Smooth muscle cell (in vitro differentiated cells): ENCODE data around the gene DHH. TPM values are rescaled to one million over a fixed set of nuclear protein-coding genes. Genes with fewer than 3 reads are reported as not detected.

Experiments
- DNase-seq: peaks from one replicate; lab custom pipeline; 2025; ENCODE audit not compliant: unreplicated experiment; lab: John Stamatoyannopoulos, UW
- H2AFZ ChIP-seq: fragments of 200-600 bp; sonication (generic); 2 replicates; pipeline ENCODE4 v1.6.0; 2016; ENCODE audit warnings: antibody characterized with exemption, low read depth, mild to moderate bottlenecking
- H3F3A ChIP-seq: fragments of 200-600 bp; sonication (generic); 2 replicates; pipeline ENCODE4 v1.6.0; 2017; ENCODE audit warnings: antibody characterized with exemption, low read depth
- H3K27ac ChIP-seq: fragments of 200-600 bp; sonication (generic); 2 replicates; pipeline ENCODE4 v1.5.1; 2016; ENCODE audit warnings: low read depth, mild to moderate bottlenecking
- H3K27me3 ChIP-seq: fragments of 200-600 bp; sonication (generic); 2 replicates; pipeline ENCODE4 v1.6.1; 2016; ENCODE audit warnings: low read depth, mild to moderate bottlenecking
- H3K36me3 ChIP-seq: fragments of 200-600 bp; sonication (generic); 2 replicates; pipeline ENCODE4 v1.5.1; 2016; ENCODE audit warnings: low read depth
- H3K4me1 ChIP-seq: fragments of 200-600 bp; sonication (generic); 2 replicates; pipeline ENCODE4 v1.5.1; 2016; ENCODE audit warnings: low read depth
- H3K4me2 ChIP-seq: fragments of 200-600 bp; sonication (generic); 2 replicates; pipeline ENCODE4 v1.6.0; 2016; ENCODE audit warnings: mild to moderate bottlenecking
- H3K4me3 ChIP-seq: fragments of 200-600 bp; sonication (generic); 2 replicates; pipeline ENCODE4 v1.5.1; 2016; ENCODE audit warnings: mild to moderate bottlenecking
- H3K79me2 ChIP-seq: fragments of 200-600 bp; sonication (generic); 2 replicates; pipeline ENCODE4 v1.6.0; 2016; ENCODE audit warnings: low read depth, mild to moderate bottlenecking
- H3K9ac ChIP-seq: fragments of 200-600 bp; sonication (generic); 2 replicates; pipeline ENCODE4 v1.6.0; 2016; ENCODE audit warnings: low read depth
- H3K9me3 ChIP-seq: fragments of 200-600 bp; sonication (generic); replicated peaks from 2 replicates; pipeline ENCODE4 v1.5.1; 2016; ENCODE audit warnings: low read depth
- H4K20me1 ChIP-seq: fragments of 200-600 bp; sonication (generic); 2 replicates; pipeline ENCODE4 v1.6.0; 2016; ENCODE audit warnings: low read depth
- CTCF ChIP-seq: fragments of 200-600 bp; sonication (generic); IDR thresholded peaks from 2 replicates; pipeline ENCODE4 v1.5.1; 2017; ENCODE audit warnings: borderline replicate concordance, mild to moderate bottlenecking, antibody characterized with exemption; ENCODE audit not compliant: insufficient read depth, poor library complexity, severe bottlenecking
- WGBS: methylation state at CpG from one replicate; pipeline ENCODE4 v1.1.7; 2016; ENCODE audit warnings: low lambda C conversion rate; 5-methylcytosine and 5-hydroxymethylcytosine counted together
- polyA plus RNA-seq: library from polyadenylated mRNA; unstranded; fragments of >200 nt; fragmentation: Nextera tagmentation; extraction: Ambion mirVana; gene quantifications from 2 replicates; pipeline ENCODE4 v1.2.1, GENCODE V29; 2016
- total RNA-seq: library from RNA; depleted of rRNA; stranded (reverse); fragments of >200 nt; gene quantifications from 2 replicates; pipeline ENCODE4 v1.2.3, GENCODE V29; 2014

Gene DHH
- total and polyA plus RNA-seq, 2 experiments from 2014 or later: 0.04 TPM; not detected in 1

DNA sequence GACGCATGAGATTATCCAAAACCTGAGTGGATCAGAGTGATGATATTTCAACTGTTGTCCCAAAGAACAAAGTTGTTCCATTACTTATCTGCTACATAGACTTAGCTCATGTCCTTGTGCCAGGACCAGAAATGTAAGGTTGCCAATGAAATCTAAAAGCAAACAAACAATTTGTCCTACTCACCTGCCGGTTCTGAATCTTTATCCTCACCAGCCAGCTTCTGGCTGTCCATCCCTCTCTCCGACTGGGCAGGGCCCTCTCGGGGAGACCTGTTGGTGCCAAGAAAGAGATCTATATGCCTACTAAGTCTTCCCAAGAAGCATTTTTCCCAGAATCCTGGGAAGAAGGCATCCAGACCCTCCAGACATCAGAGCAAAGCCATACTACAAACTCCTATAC is 39.5 kb downstream of the DHH start:
- Histone ChIP-seq H2AFZ (no peak overlapping the region), H3K9me3 (no peaks in the 10 kb centered on the region), H3K4me3 (no peak overlapping the region), H4K20me1 (peaks cover 95% of the 10 kb centered on the region), H3K27ac (no peak overlapping the region), H3K9ac (no peak overlapping the region), H3K79me2 (peaks cover 68% of the 10 kb centered on the region), H3K4me2 (no peak overlapping the region), H3K36me3 (no peaks in the 10 kb centered on the region), H3K4me1 (peaks cover 32% of the 10 kb centered on the region), H3F3A (peaks cover 5% of the 10 kb centered on the region), H3K27me3 (no peaks in the 10 kb centered on the region)
- WGBS: 95% methylated on average over 4 of the region's 4 CpGs
- no peak for DNase-seq
- no peak for TF ChIP-seq CTCF

DNA sequence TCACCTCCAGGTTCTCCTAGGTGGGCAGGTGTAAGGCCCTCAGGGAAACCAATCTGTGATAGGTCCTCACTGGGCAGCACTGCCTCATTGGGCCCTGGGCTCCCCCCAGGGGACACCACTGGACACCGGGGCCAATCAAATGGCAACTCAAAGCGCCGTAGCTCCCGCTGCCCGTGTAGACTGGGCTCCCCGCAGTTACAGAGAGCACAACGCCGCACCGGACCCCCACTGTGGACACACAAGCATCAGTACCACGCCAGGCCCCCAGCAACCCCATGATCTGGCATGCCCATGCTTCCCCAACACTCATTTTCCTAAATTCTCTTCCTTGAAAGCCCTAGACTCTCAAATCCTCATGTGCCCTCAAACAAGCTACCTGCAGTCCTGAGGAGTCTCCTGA is 40.1 kb downstream of the DHH start:
- no peak for TF ChIP-seq CTCF
- Histone ChIP-seq H3K27ac (no peak overlapping the region), H4K20me1 (peaks cover 100% of the 10 kb centered on the region), H3K9ac (no peak overlapping the region), H2AFZ (no peak overlapping the region), H3F3A (peaks cover 5% of the 10 kb centered on the region), H3K79me2 (peaks cover 63% of the 10 kb centered on the region), H3K9me3 (no peaks in the 10 kb centered on the region), H3K27me3 (no peaks in the 10 kb centered on the region), H3K4me1 (peaks cover 32% of the 10 kb centered on the region), H3K36me3 (no peaks in the 10 kb centered on the region), H3K4me2 (no peak overlapping the region), H3K4me3 (no peak overlapping the region)
- WGBS: 97% methylated on average over 10 of the region's 10 CpGs
- no peak for DNase-seq

DNA sequence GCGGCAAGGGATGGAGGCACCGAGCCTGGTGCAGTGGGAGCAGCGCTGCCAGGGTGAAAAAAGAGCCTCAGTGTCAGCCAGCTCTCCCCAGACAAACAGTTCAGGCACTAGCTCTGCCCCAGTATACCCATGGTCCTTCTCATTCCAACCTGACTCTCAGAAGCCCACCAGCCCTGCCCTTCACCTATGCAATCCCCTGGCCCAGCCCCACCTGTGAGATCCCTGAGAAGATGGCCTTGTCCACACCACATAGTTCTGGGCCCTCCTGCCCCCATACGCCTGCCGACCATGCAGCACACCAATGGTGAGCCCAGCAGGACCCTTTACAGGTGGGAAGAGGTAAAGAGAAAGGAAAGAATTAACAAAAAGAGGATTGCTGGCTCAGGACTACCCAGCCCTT is 40.5 kb downstream of the DHH start:
- H3K9me3 ChIP-seq: no peaks in the 10 kb centered on the region
- DNase-seq: no peak
- peaks cover 100% of the 10 kb centered on the region for H4K20me1 ChIP-seq
- H3K4me3 ChIP-seq: no peak overlapping the region
- H3K36me3 ChIP-seq: no peaks in the 10 kb centered on the region
- peaks cover 58% of the 10 kb centered on the region for H3K79me2 ChIP-seq
- no peak overlapping the region for H3K27ac ChIP-seq
- no peaks in the 10 kb centered on the region for H3K27me3 ChIP-seq
- WGBS: 100% methylated on average over 5 of the region's 5 CpGs
- H2AFZ ChIP-seq: no peak overlapping the region
- H3K9ac ChIP-seq: no peak overlapping the region
- H3F3A ChIP-seq: peaks cover 5% of the 10 kb centered on the region
- no peak overlapping the region for H3K4me2 ChIP-seq
- peaks cover 32% of the 10 kb centered on the region for H3K4me1 ChIP-seq
- no peak for TF ChIP-seq CTCF

DNA sequence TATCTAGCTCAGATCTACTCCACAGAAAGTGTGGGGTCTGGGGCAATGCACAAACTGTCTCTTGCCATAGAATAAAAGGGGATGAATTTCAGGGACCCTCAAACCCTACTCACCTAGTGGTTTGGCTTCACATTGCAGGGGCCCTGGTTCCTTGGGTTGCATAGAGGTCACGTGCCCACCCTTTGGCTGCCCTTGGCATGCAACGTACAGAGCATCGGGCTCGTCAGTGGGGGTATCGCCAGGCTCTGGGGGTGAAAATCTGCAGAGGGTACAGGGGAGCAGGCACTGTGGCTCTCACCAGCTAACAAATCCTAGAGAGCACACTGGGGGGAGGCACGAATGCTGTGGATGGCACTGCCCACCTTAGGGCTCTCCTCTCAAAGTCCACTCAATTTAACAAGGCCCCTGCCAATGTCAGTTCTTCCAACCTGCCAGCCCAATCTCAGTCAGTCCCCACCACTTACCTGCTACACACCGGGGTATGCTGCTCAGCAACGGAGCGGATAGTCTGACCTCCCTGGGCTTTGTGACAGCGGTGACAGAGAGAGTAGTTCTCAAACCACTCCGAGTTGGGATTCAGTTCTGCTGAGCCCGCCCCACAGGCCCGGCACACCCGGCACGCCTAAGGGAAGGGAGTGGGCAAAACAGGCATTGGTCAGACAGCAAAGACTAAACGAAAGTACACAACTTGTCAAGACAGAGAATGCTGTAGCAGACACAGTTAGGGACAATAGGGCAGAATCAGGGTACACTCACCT is 42.0 kb downstream of the DHH start:
- Histone ChIP-seq H3K27ac (no peak overlapping the region), H3K4me2 (no peak overlapping the region), H3K27me3 (no peaks in the 10 kb centered on the region), H3K9me3 (no peaks in the 10 kb centered on the region), H3K9ac (no peak overlapping the region), H3F3A (peaks cover 5% of the 10 kb centered on the region), H3K36me3 (peaks cover 6% of the 10 kb centered on the region), H3K4me1 (peaks cover 18% of the 10 kb centered on the region), H3K79me2 (peaks cover 44% of the 10 kb centered on the region), H2AFZ (no peak overlapping the region), H3K4me3 (no peak overlapping the region), H4K20me1 (peaks cover 94% of the 10 kb centered on the region)
- no peak for TF ChIP-seq CTCF
- WGBS: 96% methylated on average over 16 of the region's 16 CpGs
- no peak for DNase-seq
